Measurements from ENCODE around the gene RNFT2.

RNFT2 gene

DNA sequence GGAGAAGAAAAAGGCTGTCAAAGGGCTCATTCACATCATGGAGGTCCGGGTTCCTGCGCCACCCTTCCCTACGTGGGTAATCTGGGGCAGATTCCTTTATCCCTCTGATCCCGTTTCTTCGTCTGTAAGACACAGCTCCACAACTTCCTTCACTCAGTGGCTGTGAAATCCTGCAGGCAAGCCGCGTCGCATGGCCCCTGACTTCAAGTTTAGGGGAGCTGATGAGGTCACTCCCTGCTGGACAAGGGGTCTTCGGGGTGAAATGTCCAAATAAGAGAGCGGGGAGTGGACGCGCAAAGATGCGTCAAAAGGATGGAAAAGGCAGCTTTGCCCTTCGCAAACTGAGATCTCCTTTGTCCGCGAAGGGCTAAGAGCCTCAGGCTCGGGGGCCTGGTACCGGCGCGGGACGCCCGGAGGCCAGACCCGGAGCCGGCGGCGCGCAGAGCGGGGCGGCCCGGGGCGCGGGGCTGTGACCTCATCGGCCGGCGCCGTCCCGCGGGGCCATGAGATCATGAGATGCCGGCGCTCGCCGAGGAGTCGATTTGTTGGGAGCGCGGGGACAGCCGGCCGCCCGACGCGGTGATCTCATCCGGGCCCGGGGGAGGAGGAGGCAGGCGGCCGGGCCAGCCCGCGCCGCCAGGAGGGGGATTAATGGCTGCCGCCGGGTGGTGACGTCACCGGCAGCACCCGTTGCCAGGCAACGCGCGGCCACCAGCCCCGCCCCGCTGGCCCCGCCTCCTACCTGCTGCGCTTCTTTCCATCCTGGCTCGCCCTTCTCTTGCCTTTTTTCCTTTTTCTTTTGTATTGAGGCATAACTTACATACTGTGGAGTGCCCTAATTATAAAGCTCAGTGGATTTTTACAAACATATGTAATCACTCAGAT lies 81.1 kb downstream of the RNFT2 start:
- Mint-ChIP-seq H3K27ac (peak overlapping the region; percentile 32 to 98 (median 96)), H3K4me1 (peaks cover 13% of the 10 kb centered on the region), H3K27me3 (ENCODE audit: low read depth) (no peaks in the 10 kb centered on the region), H3K4me3 (peak overlapping the region; percentile 97 to 98 (median 98)), H3K36me3 (ENCODE audit: low read depth) (no peaks in the 10 kb centered on the region), H3K9me3 (no peaks in the 10 kb centered on the region)
- TF ChIP-seq, protein P1, sequence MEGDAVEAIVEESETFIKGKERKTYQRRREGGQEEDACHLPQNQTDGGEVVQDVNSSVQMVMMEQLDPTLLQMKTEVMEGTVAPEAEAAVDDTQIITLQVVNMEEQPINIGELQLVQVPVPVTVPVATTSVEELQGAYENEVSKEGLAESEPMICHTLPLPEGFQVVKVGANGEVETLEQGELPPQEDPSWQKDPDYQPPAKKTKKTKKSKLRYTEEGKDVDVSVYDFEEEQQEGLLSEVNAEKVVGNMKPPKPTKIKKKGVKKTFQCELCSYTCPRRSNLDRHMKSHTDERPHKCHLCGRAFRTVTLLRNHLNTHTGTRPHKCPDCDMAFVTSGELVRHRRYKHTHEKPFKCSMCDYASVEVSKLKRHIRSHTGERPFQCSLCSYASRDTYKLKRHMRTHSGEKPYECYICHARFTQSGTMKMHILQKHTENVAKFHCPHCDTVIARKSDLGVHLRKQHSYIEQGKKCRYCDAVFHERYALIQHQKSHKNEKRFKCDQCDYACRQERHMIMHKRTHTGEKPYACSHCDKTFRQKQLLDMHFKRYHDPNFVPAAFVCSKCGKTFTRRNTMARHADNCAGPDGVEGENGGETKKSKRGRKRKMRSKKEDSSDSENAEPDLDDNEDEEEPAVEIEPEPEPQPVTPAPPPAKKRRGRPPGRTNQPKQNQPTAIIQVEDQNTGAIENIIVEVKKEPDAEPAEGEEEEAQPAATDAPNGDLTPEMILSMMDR (IDR thresholded peaks at IDR 0.05; ENCODE audit: unreplicated experiment in 3 of 3), result no peak

- peak overlapping the region; percentile 68 to 80 (median 76) for H3K4me3 Mint-ChIP-seq
Measured at GRCh38 chr12:116820064-116820656, 82.0 kb downstream of the RNFT2 start.

GRCh38 chr12:116821291-116821690 lies 83.2 kb downstream of the RNFT2 start:
- TF ChIP-seq, protein P1 (IDR thresholded peaks at IDR 0.05; ENCODE audit: unreplicated experiment in 3 of 3), result no peak
- H3K27me3 Mint-ChIP-seq (ENCODE audit: low read depth), result no peaks in the 10 kb centered on the region
- H3K36me3 Mint-ChIP-seq (ENCODE audit: low read depth), result peaks cover 10% of the 10 kb centered on the region
- H3K27ac Mint-ChIP-seq, result peak overlapping the region in 1 of 3 experiments; percentile 66
- peaks cover 13% of the 10 kb centered on the region for H3K4me1 Mint-ChIP-seq
- H3K4me3 Mint-ChIP-seq, result peak overlapping the region in 2 of 3 experiments; percentile 68 to 80
- H3K9me3 Mint-ChIP-seq, result no peaks in the 10 kb centered on the region

More at GRCh38 chr12:116820064-116820656, 82.0 kb downstream of the RNFT2 start:
- no peaks in the 10 kb centered on the region for H3K27me3 Mint-ChIP-seq (ENCODE audit: low read depth)
- no peaks in the 10 kb centered on the region for H3K9me3 Mint-ChIP-seq
- H3K27ac Mint-ChIP-seq, result peak overlapping the region; percentile 32 to 66 (median 54)
- H3K4me1 Mint-ChIP-seq, result peaks cover 13% of the 10 kb centered on the region
- H3K36me3 Mint-ChIP-seq (ENCODE audit: low read depth), result peaks cover 3% of the 10 kb centered on the region
- TF ChIP-seq, protein P1 (IDR thresholded peaks at IDR 0.05; ENCODE audit: unreplicated experiment in 3 of 3), result no peak

- no peaks in the 10 kb centered on the region for H3K4me1 Mint-ChIP-seq
- H3K36me3 Mint-ChIP-seq (ENCODE audit: low read depth), result peaks cover 10% of the 10 kb centered on the region
- TF ChIP-seq, protein P1 (IDR thresholded peaks at IDR 0.05; ENCODE audit: unreplicated experiment in 3 of 3), result no peak
- no peaks in the 10 kb centered on the region for H3K9me3 Mint-ChIP-seq
- no peak overlapping the region for H3K4me3 Mint-ChIP-seq
- no peak overlapping the region for H3K27ac Mint-ChIP-seq
- H3K27me3 Mint-ChIP-seq (ENCODE audit: low read depth), result no peaks in the 10 kb centered on the region
Measured at GRCh38 chr12:116827432-116827831, 89.3 kb downstream of the RNFT2 start.

- Mint-ChIP-seq H3K36me3 (ENCODE audit: low read depth) (peaks cover 17% of the 10 kb centered on the region), H3K4me3 (no peak overlapping the region), H3K4me1 (peaks cover 4% of the 10 kb centered on the region), H3K27ac (no peak overlapping the region), H3K27me3 (ENCODE audit: low read depth) (no peaks in the 10 kb centered on the region), H3K9me3 (no peaks in the 10 kb centered on the region)
- TF ChIP-seq, protein P1 (IDR thresholded peaks at IDR 0.05; ENCODE audit: unreplicated experiment in 3 of 3), result no peak
Measured at GRCh38 chr12:116832353-116832752, 94.2 kb downstream of the RNFT2 start.
